ENCODE measurements around the gene TMEM217.
"Not testable (repeated sequence)": the region's sequence is repeated elsewhere in the genome, so short reads cannot be mapped to it uniquely, and the experiment has no call there.

TMEM217 gene

GRCh38 chr6:37298958-37299357 is 41.0 kb upstream of the TMEM217 start:
- Histone ChIP-seq H3F3A (ENCODE audit: insufficient read depth, low read length) (no peaks in the 10 kb centered on the region), H3K27me3 (ENCODE audit: insufficient read depth, low read length) (no peaks in the 10 kb centered on the region), H2AFZ (ENCODE audit: low read length) (no peak overlapping the region), H4K20me1 (ENCODE audit: insufficient read depth, low read length) (no peaks in the 10 kb centered on the region), H3K27ac (ENCODE audit: low read depth, low read length, poor library complexity, severe bottlenecking) (no peak overlapping the region), H3K9me2 (ENCODE audit: low read depth, low read length) (no peaks in the 10 kb centered on the region), H3K4me3 (ENCODE audit: low read depth, low read length, poor library complexity, severe bottlenecking) (no peak overlapping the region), H3K4me2 (ENCODE audit: low read length) (no peak overlapping the region), H3K36me3 (ENCODE audit: insufficient read depth, low read length) (peaks cover 26% of the 10 kb centered on the region), H3K79me2 (ENCODE audit: insufficient read depth, low read length) (no peaks in the 10 kb centered on the region), H3K9me3 (ENCODE audit: low read length) (no peaks in the 10 kb centered on the region), H3K9ac (ENCODE audit: low read length) (no peak overlapping the region), H3K4me1 (ENCODE audit: insufficient read depth, low read length, severe bottlenecking) (no peaks in the 10 kb centered on the region)
- TF ChIP-seq CTCF (IDR thresholded peaks at IDR 0.05; ENCODE audit: low read length) (no peak), EZH2 (IDR thresholded peaks at IDR 0.05; ENCODE audit: borderline replicate concordance, low read length) (no peak)

GRCh38 chr6:37297637-37298036 is 39.7 kb upstream of the TMEM217 start:
- not testable (repeated sequence) for H3K79me2 ChIP-seq (ENCODE audit: insufficient read depth, low read length); H3K9me2 ChIP-seq (ENCODE audit: low read depth, low read length); H3K27me3 ChIP-seq (ENCODE audit: insufficient read depth, low read length); H3K9me3 ChIP-seq (ENCODE audit: low read length); H3F3A ChIP-seq (ENCODE audit: insufficient read depth, low read length); H3K4me1 ChIP-seq (ENCODE audit: insufficient read depth, low read length, severe bottlenecking); H3K4me2 ChIP-seq (ENCODE audit: low read length); H4K20me1 ChIP-seq (ENCODE audit: insufficient read depth, low read length); H3K27ac ChIP-seq (ENCODE audit: low read depth, low read length, poor library complexity, severe bottlenecking); H3K4me3 ChIP-seq (ENCODE audit: low read depth, low read length, poor library complexity, severe bottlenecking); H2AFZ ChIP-seq (ENCODE audit: low read length); H3K9ac ChIP-seq (ENCODE audit: low read length)
- peaks cover 25% of the 10 kb centered on the region for H3K36me3 ChIP-seq (ENCODE audit: insufficient read depth, low read length)

DNA sequence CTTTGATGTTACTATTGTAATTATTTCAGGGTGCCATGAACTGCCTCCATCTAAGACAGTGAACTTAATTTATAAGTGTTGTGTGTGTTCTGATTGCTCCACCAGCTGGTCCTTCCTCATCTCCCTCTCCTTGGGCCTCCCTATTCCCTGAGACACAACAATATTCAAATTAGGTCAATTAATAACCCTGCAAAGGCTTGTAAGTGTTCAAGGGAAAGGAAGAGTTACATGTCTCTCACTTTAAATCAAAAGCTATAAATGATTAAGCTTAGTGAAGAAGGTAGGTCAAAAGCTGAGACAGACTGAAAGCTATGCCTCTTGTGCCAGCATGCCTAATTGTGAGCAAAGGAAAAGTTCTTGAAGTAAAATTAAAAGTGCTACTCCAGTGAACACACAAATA is 35.5 kb upstream of the TMEM217 start:
- Histone ChIP-seq H3K9me2 (ENCODE audit: low read depth, low read length) (no peaks in the 10 kb centered on the region), H4K20me1 (ENCODE audit: insufficient read depth, low read length) (no peaks in the 10 kb centered on the region), H3K36me3 (ENCODE audit: insufficient read depth, low read length) (peaks cover 38% of the 10 kb centered on the region), H3K27me3 (ENCODE audit: insufficient read depth, low read length) (no peaks in the 10 kb centered on the region), H3K9ac (ENCODE audit: low read length) (no peak overlapping the region), H3K4me3 (ENCODE audit: low read depth, low read length, poor library complexity, severe bottlenecking) (no peak overlapping the region), H3K4me1 (ENCODE audit: insufficient read depth, low read length, severe bottlenecking) (no peaks in the 10 kb centered on the region), H3K9me3 (ENCODE audit: low read length) (no peaks in the 10 kb centered on the region), H3K27ac (ENCODE audit: low read depth, low read length, poor library complexity, severe bottlenecking) (no peak overlapping the region), H2AFZ (ENCODE audit: low read length) (no peak overlapping the region), H3F3A (ENCODE audit: insufficient read depth, low read length) (no peaks in the 10 kb centered on the region), H3K79me2 (ENCODE audit: insufficient read depth, low read length) (no peaks in the 10 kb centered on the region), H3K4me2 (ENCODE audit: low read length) (no peak overlapping the region)
- no peak for TF ChIP-seq CTCF (IDR thresholded peaks at IDR 0.05; ENCODE audit: low read length)
- TF ChIP-seq EZH2 (IDR thresholded peaks at IDR 0.05; ENCODE audit: borderline replicate concordance, low read length) = no peak

GRCh38 chr6:37289931-37290330 is 32.0 kb upstream of the TMEM217 start:
- Histone ChIP-seq H3K4me3 (ENCODE audit: low read depth, low read length, poor library complexity, severe bottlenecking) (no peak overlapping the region), H3K9me3 (ENCODE audit: low read length) (no peaks in the 10 kb centered on the region), H3K79me2 (ENCODE audit: insufficient read depth, low read length) (no peaks in the 10 kb centered on the region), H3K4me1 (ENCODE audit: insufficient read depth, low read length, severe bottlenecking) (peaks cover 3% of the 10 kb centered on the region), H3K9ac (ENCODE audit: low read length) (no peak overlapping the region), H3F3A (ENCODE audit: insufficient read depth, low read length) (no peaks in the 10 kb centered on the region), H3K36me3 (ENCODE audit: insufficient read depth, low read length) (peaks cover 54% of the 10 kb centered on the region), H3K27ac (ENCODE audit: low read depth, low read length, poor library complexity, severe bottlenecking) (no peak overlapping the region), H4K20me1 (ENCODE audit: insufficient read depth, low read length) (no peaks in the 10 kb centered on the region), H2AFZ (ENCODE audit: low read length) (no peak overlapping the region), H3K27me3 (ENCODE audit: insufficient read depth, low read length) (no peaks in the 10 kb centered on the region), H3K4me2 (ENCODE audit: low read length) (no peak overlapping the region), H3K9me2 (ENCODE audit: low read depth, low read length) (no peaks in the 10 kb centered on the region)
- TF ChIP-seq EZH2 (IDR thresholded peaks at IDR 0.05; ENCODE audit: borderline replicate concordance, low read length) (no peak), CTCF (IDR thresholded peaks at IDR 0.05; ENCODE audit: low read length) (no peak)

Measured in OCI-LY1 (cell line).